ENCODE measurements around the gene TBC1D17.

DNA sequence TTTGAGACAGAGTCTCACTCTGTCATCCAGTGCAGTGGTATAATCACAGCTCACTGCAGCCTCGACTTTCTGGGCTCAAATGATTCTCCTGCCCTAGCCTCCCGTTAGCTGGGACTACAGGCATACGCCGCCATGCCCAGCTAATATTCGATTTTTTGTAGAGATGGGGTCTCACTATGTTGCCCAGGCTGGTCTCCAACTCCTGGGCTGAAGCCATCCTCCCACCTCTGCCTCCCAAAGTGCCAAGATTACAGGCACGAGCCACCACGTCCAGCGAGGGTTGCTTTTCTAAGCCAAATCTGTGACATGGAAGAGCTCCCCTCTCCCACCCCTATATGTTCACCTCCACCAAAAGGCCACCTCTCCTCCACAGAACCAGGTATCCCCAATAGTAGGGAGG is 40.6 kb downstream of the TBC1D17 start:
- TF ChIP-seq, protein P1, sequence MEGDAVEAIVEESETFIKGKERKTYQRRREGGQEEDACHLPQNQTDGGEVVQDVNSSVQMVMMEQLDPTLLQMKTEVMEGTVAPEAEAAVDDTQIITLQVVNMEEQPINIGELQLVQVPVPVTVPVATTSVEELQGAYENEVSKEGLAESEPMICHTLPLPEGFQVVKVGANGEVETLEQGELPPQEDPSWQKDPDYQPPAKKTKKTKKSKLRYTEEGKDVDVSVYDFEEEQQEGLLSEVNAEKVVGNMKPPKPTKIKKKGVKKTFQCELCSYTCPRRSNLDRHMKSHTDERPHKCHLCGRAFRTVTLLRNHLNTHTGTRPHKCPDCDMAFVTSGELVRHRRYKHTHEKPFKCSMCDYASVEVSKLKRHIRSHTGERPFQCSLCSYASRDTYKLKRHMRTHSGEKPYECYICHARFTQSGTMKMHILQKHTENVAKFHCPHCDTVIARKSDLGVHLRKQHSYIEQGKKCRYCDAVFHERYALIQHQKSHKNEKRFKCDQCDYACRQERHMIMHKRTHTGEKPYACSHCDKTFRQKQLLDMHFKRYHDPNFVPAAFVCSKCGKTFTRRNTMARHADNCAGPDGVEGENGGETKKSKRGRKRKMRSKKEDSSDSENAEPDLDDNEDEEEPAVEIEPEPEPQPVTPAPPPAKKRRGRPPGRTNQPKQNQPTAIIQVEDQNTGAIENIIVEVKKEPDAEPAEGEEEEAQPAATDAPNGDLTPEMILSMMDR (conservative IDR thresholded peaks at IDR 0.05; ENCODE audit: low read length), result no peak
- no peak for TF ChIP-seq EZH2phosphoT487 (IDR thresholded peaks at IDR 0.05; ENCODE audit: borderline replicate concordance)

All from Loucy (cell line).